HL-60 (cell line): ENCODE measurements around the gene ERGIC1.

Source experiments
- DNase-seq, 2 experiments: peaks; one replicate each; pipeline ENCODE4 v3.0.0-alpha.2; 2010 to 2020; ENCODE audit warnings: low read depth in 1 of 2, low spot score in 1 of 2
- H3K27ac ChIP-seq: fragments of 250-450 bp; sonication (Bioruptor Pico); replicated peaks from 2 replicates; pipeline ENCODE4 v1.5.1; 2020; ENCODE audit warnings: mild to moderate bottlenecking, moderate library complexity
- H3K27me3 ChIP-seq: fragments of 250-450 bp; sonication (Bioruptor Pico); 2 replicates; pipeline ENCODE4 v1.5.1; 2021; ENCODE audit warnings: mild to moderate bottlenecking, moderate library complexity; ENCODE audit not compliant: insufficient read depth, poor library complexity, severe bottlenecking
- H3K4me3 ChIP-seq: replicated peaks from 2 replicates; pipeline ENCODE4 v1.5.1; 2011; ENCODE audit warnings: mild to moderate bottlenecking, control low read depth, low read length; ENCODE audit not compliant: insufficient read depth
- GABPA ChIP-seq: IDR thresholded peaks from 2 replicates; pipeline ENCODE4 v1.6.1; 2012; ENCODE audit warnings: low read depth
- POLR2AphosphoS5 ChIP-seq: IDR thresholded peaks from 2 replicates; pipeline ENCODE4 v1.6.1; 2012; ENCODE audit warnings: low read depth
- SPI1 ChIP-seq: IDR thresholded peaks from 2 replicates; pipeline ENCODE4 v1.6.1; 2012; ENCODE audit warnings: low read depth, mild to moderate bottlenecking, borderline replicate concordance
- TF ChIP-seq, protein P1 (sequence below): IDR thresholded peaks from 2 replicates; pipeline ENCODE4 v1.6.1; 2012; ENCODE audit warnings: low read depth; ENCODE audit not compliant: insufficient replicate concordance
- TF ChIP-seq, protein P2 (sequence below): IDR thresholded peaks from one replicate; pipeline ENCODE4 v1.5.1; 2011; ENCODE audit warnings: low read length, control low read depth, inconsistent platforms; ENCODE audit not compliant: insufficient read depth

The ERGIC1 gene

DNA sequence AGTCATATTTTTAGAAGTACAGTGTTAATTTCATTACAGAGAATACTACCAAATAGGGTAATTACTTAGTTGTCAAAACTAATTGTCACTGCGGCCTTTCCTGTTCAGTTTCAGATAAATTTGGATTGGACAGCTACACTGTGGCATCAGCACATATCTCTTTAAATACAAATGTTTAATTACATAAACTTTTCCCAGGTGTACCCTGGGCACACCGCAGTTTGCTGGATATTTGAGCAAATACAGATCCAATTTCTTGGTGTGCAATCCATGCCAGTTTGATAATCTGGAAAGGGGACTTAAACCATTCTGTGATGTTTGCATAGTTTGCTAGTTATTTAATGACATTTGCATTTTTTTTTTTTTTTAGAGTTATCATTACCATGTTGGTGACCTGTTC, 160.4 kb downstream of the ERGIC1 start:
- H3K4me3 ChIP-seq: no peak overlapping the region
- no peak overlapping the region for H3K27ac ChIP-seq
- TF ChIP-seq, protein P1, sequence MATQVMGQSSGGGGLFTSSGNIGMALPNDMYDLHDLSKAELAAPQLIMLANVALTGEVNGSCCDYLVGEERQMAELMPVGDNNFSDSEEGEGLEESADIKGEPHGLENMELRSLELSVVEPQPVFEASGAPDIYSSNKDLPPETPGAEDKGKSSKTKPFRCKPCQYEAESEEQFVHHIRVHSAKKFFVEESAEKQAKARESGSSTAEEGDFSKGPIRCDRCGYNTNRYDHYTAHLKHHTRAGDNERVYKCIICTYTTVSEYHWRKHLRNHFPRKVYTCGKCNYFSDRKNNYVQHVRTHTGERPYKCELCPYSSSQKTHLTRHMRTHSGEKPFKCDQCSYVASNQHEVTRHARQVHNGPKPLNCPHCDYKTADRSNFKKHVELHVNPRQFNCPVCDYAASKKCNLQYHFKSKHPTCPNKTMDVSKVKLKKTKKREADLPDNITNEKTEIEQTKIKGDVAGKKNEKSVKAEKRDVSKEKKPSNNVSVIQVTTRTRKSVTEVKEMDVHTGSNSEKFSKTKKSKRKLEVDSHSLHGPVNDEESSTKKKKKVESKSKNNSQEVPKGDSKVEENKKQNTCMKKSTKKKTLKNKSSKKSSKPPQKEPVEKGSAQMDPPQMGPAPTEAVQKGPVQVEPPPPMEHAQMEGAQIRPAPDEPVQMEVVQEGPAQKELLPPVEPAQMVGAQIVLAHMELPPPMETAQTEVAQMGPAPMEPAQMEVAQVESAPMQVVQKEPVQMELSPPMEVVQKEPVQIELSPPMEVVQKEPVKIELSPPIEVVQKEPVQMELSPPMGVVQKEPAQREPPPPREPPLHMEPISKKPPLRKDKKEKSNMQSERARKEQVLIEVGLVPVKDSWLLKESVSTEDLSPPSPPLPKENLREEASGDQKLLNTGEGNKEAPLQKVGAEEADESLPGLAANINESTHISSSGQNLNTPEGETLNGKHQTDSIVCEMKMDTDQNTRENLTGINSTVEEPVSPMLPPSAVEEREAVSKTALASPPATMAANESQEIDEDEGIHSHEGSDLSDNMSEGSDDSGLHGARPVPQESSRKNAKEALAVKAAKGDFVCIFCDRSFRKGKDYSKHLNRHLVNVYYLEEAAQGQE: no peak
- TF ChIP-seq, protein P2, sequence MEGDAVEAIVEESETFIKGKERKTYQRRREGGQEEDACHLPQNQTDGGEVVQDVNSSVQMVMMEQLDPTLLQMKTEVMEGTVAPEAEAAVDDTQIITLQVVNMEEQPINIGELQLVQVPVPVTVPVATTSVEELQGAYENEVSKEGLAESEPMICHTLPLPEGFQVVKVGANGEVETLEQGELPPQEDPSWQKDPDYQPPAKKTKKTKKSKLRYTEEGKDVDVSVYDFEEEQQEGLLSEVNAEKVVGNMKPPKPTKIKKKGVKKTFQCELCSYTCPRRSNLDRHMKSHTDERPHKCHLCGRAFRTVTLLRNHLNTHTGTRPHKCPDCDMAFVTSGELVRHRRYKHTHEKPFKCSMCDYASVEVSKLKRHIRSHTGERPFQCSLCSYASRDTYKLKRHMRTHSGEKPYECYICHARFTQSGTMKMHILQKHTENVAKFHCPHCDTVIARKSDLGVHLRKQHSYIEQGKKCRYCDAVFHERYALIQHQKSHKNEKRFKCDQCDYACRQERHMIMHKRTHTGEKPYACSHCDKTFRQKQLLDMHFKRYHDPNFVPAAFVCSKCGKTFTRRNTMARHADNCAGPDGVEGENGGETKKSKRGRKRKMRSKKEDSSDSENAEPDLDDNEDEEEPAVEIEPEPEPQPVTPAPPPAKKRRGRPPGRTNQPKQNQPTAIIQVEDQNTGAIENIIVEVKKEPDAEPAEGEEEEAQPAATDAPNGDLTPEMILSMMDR: no peak
- TF ChIP-seq POLR2AphosphoS5: no peak
- no peak for TF ChIP-seq SPI1
- no peaks in the 10 kb centered on the region for H3K27me3 ChIP-seq
- no peak for DNase-seq

DNA sequence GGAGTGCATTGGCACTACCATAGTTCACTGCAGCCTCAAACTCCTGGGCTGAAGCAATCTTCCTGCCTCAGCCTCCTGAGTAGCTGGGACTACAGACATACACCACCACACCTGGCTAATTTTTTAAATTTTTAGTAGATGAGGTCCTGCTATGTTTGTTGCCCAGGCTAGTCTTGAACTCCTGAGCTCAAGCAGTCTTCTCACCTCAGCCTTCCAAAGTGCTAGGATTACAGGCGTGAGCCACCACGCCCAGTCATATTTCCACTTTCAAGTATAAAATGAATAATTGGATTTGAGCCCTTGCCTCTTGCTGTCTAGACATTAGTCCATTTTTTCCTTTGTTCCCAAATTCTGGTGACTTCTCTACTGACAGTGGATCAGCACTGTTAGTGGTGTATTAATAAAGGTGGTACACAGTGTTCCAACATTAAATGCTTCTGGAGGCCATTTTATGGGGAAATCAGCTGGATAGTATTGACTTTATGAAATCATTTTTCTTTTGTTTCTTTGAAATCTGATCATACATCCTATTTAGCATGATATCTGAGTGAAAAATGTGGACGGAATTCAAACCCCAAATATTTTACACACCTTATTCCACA, 165.4 kb downstream of the ERGIC1 start:
- H3K27ac ChIP-seq: no peak overlapping the region
- H3K27me3 ChIP-seq: no peaks in the 10 kb centered on the region

DNA sequence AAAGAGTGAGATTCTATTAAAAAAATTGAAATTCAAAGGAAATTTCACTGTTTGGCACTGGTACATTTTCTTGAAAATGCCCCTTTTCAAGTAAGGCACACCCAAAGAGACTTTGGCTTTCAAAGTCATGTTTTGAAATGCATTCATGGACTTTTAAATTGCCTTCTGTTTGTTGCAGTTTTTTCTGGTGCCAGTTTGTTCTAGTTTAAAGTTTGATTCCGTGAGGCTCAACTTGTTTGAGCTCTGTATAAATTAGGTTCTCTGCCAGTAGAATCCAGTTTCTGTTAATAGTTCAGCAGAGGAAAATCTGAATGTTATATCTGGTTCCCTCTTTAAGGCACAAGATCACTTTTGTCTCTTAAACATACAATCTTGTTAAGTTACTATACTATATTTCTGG, 165.9 kb downstream of the ERGIC1 start:
- no peak for DNase-seq
- no peak overlapping the region for H3K27ac ChIP-seq
- H3K27me3 ChIP-seq: no peaks in the 10 kb centered on the region
- no peak overlapping the region for H3K4me3 ChIP-seq
- no peak for TF ChIP-seq POLR2AphosphoS5
- no peak for TF ChIP-seq SPI1
- TF ChIP-seq GABPA: no peak
- TF ChIP-seq, protein P2: no peak
- TF ChIP-seq, protein P1: no peak

More for the DNA sequence above, 165.4 kb downstream of the ERGIC1 start:
- DNase-seq: no peak
- TF ChIP-seq, protein P2: no peak
- no peak for TF ChIP-seq GABPA
- no peak for TF ChIP-seq POLR2AphosphoS5
- TF ChIP-seq, protein P1: no peak
- H3K4me3 ChIP-seq: no peak overlapping the region
